Endothelial cell (in vitro differentiated cells): ENCODE data around the gene MFSD12. TPM values are rescaled to one million over a fixed set of nuclear protein-coding genes. Genes with fewer than 3 reads are reported as not detected.

ENCODE experiments used
- DNase-seq: peaks from one replicate; pipeline ENCODE4 v3.0.0; 2021; ENCODE audit warnings: low spot score
- H3K27ac Mint-ChIP-seq: one replicate; pipeline ENCODE4 v1.8.0; 2021; ENCODE audit warnings: mixed read lengths, inconsistent platforms; ENCODE audit not compliant: unreplicated experiment
- H3K27me3 Mint-ChIP-seq: one replicate; pipeline ENCODE4 v1.8.0; 2021; ENCODE audit warnings: mild to moderate bottlenecking, moderate library complexity, mixed read lengths, inconsistent platforms; ENCODE audit not compliant: unreplicated experiment
- H3K36me3 Mint-ChIP-seq: one replicate; pipeline ENCODE4 v1.8.0; 2021; ENCODE audit warnings: mild to moderate bottlenecking, low read depth, mixed read lengths, inconsistent platforms; ENCODE audit not compliant: unreplicated experiment
- H3K4me1 Mint-ChIP-seq: one replicate; pipeline ENCODE4 v1.8.0; 2021; ENCODE audit warnings: mild to moderate bottlenecking, mixed read lengths, inconsistent platforms; ENCODE audit not compliant: unreplicated experiment
- H3K4me3 Mint-ChIP-seq: one replicate; pipeline ENCODE4 v1.8.0; 2021; ENCODE audit warnings: mild to moderate bottlenecking, mixed read lengths, inconsistent platforms; ENCODE audit not compliant: unreplicated experiment
- H3K9me3 Mint-ChIP-seq: one replicate; pipeline ENCODE4 v1.8.0; 2021; ENCODE audit warnings: mixed read lengths, inconsistent platforms; ENCODE audit not compliant: unreplicated experiment
- total RNA-seq: library from RNA; stranded (reverse); fragmentation: NEBNext Ultra II Directional; extraction: Animal tissue kit (Norgen Biotek cat#: 25700); gene quantifications from one replicate; pipeline ENCODE4 v1.2.1, GENCODE V29; 2021; ENCODE audit not compliant: unreplicated experiment
- TF ChIP-seq, protein P1 (sequence below): fragments of 200-600 bp; sonication (generic); IDR thresholded peaks from one replicate; pipeline ENCODE4 v1.5.0; 2021; ENCODE audit warnings: antibody characterized with exemption; ENCODE audit not compliant: unreplicated experiment

MFSD12 gene
- total RNA-seq, 1 donor from 2014 or later, result 54.5 TPM

- Mint-ChIP-seq H3K4me3 (peak overlapping the region; percentile 31), H3K4me1 (peaks cover 12% of the 10 kb centered on the region), H3K27ac (no peak overlapping the region), H3K36me3 (peaks cover 12% of the 10 kb centered on the region), H3K27me3 (peaks cover 31% of the 10 kb centered on the region), H3K9me3 (no peaks in the 10 kb centered on the region)
- no peak for DNase-seq
- TF ChIP-seq, protein P1, sequence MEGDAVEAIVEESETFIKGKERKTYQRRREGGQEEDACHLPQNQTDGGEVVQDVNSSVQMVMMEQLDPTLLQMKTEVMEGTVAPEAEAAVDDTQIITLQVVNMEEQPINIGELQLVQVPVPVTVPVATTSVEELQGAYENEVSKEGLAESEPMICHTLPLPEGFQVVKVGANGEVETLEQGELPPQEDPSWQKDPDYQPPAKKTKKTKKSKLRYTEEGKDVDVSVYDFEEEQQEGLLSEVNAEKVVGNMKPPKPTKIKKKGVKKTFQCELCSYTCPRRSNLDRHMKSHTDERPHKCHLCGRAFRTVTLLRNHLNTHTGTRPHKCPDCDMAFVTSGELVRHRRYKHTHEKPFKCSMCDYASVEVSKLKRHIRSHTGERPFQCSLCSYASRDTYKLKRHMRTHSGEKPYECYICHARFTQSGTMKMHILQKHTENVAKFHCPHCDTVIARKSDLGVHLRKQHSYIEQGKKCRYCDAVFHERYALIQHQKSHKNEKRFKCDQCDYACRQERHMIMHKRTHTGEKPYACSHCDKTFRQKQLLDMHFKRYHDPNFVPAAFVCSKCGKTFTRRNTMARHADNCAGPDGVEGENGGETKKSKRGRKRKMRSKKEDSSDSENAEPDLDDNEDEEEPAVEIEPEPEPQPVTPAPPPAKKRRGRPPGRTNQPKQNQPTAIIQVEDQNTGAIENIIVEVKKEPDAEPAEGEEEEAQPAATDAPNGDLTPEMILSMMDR, result no peak
Measured at GRCh38 chr19:3575949-3576673, 18.7 kb upstream of the MFSD12 start.

- Mint-ChIP-seq H3K27me3 (peaks cover 30% of the 10 kb centered on the region), H3K4me3 (peak overlapping the region; percentile 79), H3K9me3 (no peaks in the 10 kb centered on the region), H3K4me1 (peaks cover 12% of the 10 kb centered on the region), H3K27ac (peak overlapping the region; percentile 13), H3K36me3 (peaks cover 12% of the 10 kb centered on the region)
- TF ChIP-seq, protein P1, result no peak
- DNase-seq, result peak; percentile 49
Measured at GRCh38 chr19:3575260-3575741, 17.9 kb upstream of the MFSD12 start.

DNA sequence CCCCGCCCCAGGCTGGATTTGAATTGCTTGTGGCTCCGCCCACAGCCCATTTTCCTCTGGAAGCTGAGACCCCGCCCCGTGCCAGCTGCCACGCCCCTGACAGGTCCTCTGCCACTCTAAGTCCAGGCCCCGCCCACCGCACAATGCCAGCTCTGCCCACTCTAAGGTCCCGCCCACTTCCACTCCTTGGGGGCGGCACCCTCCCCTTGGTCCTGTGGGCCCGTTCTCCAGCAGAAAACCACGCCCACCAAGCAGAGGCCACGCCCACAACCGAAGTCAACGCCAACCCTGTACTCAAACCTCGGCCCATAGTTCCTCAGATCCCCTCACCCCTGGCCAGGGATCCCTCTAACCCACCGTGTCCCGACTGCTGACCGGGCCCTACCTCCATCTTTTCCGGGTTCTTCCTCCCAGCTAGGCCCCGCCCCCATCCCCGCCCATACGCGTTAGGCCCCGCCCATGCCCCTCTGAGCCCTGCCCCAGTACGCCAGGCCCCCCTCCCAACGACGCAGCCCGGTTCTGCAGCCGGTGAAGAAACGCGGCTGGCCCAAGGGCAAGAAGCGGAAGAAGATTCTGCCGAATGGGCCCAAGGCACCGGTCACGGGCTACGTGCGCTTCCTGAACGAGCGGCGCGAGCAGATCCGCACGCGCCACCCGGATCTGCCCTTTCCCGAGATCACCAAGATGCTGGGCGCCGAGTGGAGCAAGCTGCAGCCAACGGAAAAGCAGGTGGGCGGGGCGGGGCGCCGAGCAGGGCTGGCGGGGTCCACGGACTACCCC lies 16.7 kb upstream of the MFSD12 start:
- Mint-ChIP-seq H3K27ac (no peak overlapping the region), H3K4me1 (peaks cover 12% of the 10 kb centered on the region), H3K4me3 (peak overlapping the region; percentile 84), H3K36me3 (peaks cover 12% of the 10 kb centered on the region), H3K9me3 (no peaks in the 10 kb centered on the region), H3K27me3 (peaks cover 23% of the 10 kb centered on the region)
- peak; percentile 91 for DNase-seq
- TF ChIP-seq, protein P1, result no peak

GRCh38 chr19:3573162-3573857 lies 15.9 kb upstream of the MFSD12 start:
- no peak for DNase-seq
- H3K4me3 Mint-ChIP-seq, result peak overlapping the region; percentile 84
- no peak overlapping the region for H3K27ac Mint-ChIP-seq
- peaks cover 12% of the 10 kb centered on the region for H3K36me3 Mint-ChIP-seq
- TF ChIP-seq, protein P1, result no peak
- peaks cover 20% of the 10 kb centered on the region for H3K27me3 Mint-ChIP-seq
- H3K4me1 Mint-ChIP-seq, result peaks cover 12% of the 10 kb centered on the region
- H3K9me3 Mint-ChIP-seq, result no peaks in the 10 kb centered on the region
